DMS153 (cell line): ENCODE results near the gene OR10A3.
"Not testable (repeated sequence)": the region's sequence is repeated elsewhere in the genome, so short reads cannot be mapped to it uniquely, and the experiment has no call there.

Experiments
- DNase-seq: peaks from one replicate; lab custom pipeline; 2025; lab: John Stamatoyannopoulos, UW

OR10A3 gene, protein sequence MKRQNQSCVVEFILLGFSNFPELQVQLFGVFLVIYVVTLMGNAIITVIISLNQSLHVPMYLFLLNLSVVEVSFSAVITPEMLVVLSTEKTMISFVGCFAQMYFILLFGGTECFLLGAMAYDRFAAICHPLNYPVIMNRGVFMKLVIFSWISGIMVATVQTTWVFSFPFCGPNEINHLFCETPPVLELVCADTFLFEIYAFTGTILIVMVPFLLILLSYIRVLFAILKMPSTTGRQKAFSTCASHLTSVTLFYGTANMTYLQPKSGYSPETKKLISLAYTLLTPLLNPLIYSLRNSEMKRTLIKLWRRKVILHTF

DNA sequence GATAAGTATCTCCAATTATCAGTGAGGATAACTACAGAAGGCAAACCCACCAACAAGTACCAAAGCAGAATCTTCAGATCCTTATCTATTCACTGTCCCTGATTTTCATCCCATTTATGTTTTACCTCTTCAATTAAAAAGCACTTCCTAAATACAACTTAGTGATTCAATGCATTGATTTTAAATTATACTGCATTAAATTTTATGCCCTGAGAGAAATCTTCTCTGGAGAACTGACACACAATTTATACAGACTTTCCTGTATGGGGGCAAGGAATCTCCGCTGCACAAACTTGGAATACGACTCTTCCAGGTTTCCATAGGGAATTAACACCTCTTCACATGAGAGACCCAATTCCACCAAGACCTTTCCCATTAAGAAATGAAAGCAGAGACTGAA lies at the start of gene OR10A3:
TSS of gene OR10A3 (minus strand) at position 101 of the 400 bp plus-strand sequence. CDS start 2,188 bp downstream, outside the sequence.
- no peak for DNase-seq

DNA sequence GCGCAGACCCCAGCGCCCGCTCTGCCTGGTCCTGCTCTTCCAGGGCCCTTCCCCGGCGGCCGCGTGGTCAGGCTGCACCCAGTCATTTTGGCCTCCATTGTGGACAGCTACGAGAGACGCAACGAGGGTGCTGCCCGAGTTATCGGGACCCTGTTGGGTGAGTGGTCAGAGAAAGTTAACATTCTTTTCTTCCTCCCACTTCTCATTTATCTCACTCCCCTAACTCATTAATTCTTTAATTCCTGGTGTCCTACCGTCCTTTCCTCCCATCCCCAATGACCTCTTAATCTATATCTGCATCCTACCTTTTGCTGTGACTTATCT lies 46.0 kb upstream of the OR10A3 start:
- not testable (repeated sequence) for DNase-seq

DNA sequence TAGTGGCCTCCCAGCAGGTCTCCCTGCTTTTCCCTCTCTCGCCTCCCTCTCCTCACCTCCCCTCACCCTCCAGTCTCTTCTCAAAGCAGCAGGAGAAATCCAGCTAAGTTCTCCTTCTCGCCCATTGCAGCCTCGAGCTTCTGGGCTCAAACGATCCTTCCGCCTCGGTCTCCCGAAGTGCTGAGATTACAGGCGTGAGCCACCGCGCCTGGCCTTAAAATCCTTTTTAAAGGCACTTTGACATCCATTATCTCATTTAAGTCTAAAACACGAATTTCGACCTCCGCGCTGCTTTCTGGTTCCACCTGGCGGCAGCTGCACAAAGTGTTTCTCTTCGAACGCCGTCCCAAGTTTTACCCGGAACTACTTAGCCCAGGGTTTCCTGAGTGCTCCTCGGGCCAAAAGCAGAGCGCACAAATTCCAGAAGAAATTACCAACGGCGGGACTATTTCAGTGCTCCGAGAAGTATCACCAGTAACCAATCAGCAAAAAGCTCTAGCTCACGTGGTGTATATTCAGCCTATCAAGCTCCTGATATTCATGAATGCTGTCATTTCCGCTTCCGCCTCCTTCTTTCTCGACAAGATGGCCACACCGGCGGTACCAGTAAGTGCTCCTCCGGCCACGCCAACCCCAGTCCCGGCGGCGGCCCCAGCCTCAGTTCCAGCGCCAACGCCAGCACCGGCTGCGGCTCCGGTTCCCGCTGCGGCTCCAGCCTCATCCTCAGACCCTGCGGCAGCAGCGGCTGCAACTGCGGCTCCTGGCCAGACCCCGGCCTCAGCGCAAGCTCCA lies 45.5 kb upstream of the OR10A3 start, which contains the start of gene EIF3F:
TSS of gene EIF3F (plus strand) at position 570 of the 792 bp plus-strand sequence. CDS start at position 586, 16 bp downstream.
- peak; percentile 99 for DNase-seq

DNA sequence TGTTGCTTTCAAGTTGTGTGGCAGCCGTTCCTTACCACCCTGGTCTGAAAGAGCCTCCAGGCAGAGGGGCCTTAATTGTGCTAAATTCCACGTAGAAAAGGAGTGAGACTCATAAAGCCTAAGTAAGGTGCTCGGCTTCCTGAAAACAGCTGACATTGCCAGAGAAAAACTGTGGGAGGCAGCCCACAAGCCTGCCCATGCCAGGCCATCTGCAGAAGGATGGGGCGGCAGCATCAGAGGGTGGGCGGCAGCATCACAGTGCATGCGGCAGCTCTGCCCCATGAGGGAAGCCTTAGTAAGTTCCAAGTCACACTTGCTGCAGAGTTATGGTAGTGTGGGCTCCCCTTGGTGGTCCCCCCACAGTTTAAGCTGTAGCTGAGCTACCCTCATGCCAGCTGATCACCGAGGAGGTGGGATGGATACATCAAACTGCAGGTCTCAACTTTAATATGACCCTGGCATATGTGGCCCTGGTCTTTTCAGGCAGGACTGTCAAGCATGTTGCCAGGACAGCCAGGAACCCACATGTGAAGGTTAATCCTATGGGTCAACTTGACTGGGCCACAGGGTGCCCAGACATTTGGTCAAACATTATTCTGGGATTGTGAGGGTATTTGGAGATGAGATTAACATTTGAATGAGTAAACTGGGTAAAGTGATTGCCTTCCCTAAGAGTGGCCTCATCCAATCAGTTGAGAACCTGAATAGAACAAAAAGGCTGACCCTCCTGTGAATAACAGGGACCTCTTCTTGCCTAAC lies 42.5 kb upstream of the OR10A3 start:
- DNase-seq = no peak

DNA sequence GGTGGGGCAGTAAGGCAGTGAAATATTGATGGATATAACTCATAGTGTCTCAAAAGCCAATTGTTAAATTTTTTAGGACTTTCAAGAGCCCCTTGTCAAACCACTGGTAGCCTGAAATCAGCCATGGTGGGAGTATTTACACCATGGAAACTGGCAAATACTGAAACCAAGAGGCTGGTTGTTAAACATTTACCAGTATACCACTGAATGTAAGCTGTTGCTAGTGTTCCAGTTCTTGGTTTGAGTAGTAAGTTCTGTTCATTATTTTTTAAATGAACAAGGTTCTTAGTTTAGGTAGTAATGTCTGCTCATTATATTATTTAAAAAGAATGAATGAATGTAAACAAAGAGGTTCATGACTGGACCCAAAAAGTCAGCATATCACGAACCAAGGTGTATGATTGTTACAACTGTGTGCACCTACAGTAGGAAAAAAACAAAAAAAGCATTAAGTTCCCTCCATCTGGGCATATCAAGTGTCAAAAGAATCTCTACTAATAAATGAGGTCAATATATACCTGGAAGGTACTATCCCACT lies 41.1 kb upstream of the OR10A3 start:
- no peak for DNase-seq

DNA sequence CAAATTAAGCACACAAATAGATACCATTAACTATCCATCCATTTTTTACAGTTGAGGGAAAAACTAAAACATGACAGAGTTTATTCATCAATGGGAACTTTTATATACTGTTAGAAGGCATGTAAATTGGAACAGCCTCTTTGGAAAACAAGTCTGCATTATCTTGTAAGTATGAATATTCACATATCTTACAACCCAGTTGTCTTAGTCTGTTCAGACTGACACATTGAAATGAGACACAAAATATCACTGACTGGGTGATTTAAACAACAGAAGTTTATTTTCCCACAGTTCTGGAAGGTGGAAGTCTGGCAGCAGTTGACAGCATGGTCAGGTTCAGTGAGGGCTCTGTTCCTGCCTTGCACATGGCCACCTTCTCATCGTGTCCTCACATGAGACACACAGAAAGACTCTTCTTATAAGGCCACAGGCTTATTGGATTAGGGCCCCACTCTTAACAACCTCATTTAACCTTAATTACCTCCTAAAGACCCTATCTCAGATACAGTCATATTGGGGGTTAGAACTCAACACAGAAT lies 40.2 kb upstream of the OR10A3 start:
- no peak for DNase-seq

DNA sequence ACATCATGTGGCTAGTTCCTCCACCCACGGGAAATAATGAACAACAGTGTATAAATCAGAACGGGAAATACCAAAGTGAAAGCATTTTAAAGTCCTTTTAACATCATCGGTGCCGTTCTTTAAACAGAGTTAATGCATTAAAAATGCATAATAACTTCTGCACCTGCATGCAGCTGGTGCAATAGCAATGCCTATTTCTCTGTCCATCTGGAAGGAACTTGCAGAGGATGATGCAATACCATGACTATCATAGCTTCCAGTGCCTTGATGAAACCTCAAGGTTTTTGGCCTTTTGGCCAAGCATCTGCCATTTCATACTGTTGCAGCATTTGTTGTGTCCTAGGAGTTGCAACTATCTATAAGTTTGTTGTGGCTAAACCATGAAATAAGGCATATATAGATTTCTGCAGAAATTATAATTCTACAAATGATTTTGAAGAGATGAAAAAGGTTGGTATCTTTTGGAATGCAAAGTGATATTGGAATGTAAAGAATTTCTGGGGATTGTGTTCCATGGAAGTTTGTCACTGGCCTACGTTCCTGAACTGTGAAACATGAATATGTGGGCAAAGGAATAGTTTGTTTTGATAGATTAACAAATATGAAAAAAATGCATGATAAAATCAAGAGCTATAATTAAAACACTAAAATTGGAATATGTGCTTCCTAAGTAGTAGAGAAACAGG lies 35.9 kb upstream of the OR10A3 start:
- no peak for DNase-seq

DNA sequence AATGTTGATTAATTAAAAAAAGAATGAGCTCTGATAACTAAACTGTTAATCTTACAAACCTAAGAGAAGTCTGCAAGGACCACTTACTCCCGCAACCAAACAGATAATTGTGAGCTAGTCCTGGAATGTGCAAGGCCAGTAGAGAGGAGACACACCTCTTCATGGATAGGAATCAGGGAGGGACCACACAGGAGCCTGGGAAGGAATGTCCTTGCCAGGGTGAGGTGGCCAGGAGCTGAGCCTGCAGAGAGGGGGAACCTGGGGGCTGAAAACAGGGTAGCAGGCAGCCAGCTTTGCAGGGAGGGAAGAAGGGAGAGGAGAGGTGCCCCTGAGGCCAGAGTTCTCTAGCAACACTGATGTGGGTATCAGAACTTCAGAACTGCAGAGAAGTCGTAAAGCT lies 33.2 kb upstream of the OR10A3 start:
- DNase-seq = no peak

DNA sequence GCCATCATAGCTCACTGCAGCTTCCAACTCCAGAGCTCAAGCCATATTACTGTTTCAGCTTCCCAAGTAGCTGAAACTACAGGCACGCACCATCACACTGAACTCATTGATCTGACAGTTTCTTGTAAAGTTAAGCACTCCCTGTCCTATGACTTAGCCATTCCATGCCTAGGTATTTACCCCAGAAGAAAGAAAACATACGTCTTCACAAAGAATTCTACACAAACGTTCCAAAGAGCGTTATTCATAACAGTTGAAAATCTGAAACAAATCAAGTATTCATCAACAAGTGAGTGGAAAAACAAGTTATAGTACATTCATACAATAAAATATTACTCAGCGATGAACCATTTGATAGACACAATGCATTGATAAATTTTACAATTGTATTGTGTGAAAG lies 31.5 kb upstream of the OR10A3 start:
- DNase-seq = no peak

DNA sequence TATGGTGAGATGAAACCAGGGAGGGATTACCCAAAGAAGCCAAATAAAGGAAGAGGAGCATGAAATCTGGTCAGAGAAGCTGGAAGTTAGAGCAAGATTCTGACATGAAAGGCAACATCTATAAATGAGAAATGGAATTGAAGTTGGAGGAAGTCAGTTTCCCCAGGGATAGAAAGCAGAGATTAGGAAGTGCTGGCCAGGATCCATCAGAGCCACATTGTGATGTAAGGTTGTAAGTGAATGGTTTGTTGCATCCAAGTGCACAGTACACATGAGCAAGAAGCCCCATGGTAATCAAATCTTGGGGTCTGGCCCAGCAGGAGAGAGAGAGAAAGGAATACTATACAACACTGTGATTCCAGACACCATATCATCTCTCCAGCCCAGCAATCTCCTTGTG lies 30.3 kb upstream of the OR10A3 start:
- no peak for DNase-seq

DNA sequence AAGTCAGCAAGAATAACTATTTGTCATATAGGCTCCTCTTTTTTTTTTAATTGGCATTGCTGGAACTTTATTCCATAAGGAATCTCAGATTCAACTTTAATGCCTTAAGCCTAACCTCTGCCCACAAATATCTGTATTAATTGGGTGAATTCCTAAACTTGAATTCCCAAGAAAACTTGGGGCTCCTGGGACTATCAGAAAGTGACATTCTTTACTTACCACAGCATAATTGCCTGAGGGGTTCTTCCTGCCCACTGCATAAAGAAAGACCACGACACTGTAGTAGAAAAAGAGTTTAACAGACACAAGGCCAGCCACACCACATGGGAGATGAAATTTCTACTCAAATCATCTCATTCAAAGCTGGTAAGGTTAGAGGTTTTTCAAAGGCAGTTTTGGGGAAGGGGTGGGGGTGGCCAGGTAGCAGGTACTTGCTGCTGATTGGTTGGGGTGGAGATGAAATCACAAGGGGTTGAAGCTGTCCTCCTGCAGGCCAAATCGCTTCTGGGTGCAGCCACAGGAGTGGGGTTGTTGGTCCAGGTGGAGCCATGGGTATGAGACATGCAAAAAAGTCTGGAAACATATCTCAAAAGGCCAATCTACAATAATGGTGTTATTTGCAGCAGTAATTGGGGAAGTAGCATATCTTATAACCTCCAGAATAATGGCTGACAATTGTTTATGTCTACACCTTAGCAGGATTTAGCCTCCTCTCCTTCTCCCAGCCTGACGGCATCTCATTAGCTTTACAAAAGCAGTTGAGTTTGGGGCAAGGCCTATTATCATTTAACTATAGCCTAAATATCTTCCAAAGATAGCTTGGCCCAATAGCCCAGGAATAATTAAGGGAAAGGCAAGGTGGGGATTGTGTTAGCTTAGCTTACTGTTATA lies 28.5 kb upstream of the OR10A3 start:
- no peak for DNase-seq

DNA sequence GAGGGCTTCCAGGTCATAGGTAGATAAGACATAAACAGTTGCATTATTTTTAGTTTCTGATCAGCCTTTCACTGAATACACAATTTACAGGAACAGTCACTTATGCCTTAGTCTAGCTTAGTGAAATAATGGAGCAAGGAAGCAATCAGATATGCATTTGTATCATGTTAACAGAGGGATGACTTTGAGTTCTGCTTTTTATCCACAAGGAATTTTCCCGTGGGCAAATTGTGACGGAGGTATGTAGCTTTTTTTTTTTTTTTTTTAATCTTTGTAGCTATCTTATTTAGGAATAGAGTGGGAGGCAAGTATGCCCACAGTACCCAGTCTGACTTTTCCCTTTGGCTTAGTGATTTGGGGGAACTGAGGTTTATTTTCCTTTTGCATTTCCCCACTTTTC lies 27.2 kb upstream of the OR10A3 start:
- DNase-seq = no peak

DNA sequence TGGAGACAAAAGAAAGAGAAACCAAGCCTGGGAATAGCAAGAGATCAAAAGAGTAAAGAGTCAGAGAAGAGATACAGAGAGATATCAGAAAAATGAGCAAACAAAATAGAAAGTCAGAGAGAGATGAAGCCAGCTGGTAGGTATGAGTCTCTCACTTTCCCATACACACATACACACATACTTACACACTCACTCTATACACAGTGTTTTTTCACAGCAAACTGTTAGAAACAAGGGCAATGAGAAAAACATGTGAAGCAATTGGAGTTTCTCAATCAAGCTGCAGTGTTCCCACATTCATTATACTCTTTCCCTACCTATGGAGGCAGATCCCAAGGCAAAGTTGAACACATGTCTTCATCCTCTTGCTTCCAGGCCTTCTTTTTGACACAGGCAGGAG lies 26.3 kb upstream of the OR10A3 start:
- DNase-seq = no peak

DNA sequence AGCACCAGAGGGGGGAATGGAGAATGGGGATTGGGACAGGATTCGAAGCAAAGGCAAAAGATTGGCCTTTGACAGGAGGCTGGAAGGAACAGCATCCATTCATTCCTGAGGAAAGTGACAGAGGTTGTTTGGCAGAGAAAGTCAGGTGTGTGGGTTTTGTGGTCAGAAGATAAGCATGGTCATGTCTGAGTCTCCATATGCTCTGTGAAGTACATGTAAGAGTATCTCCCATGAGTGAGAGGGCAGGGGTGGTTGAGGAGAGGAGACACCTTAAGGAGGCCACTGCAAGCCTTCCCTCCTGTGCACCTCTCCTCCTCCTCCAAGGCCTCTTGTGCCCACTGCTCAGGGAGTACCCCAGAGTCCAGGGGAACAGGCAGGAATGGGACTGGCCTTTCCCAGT lies 25.6 kb upstream of the OR10A3 start:
- DNase-seq = no peak

DNA sequence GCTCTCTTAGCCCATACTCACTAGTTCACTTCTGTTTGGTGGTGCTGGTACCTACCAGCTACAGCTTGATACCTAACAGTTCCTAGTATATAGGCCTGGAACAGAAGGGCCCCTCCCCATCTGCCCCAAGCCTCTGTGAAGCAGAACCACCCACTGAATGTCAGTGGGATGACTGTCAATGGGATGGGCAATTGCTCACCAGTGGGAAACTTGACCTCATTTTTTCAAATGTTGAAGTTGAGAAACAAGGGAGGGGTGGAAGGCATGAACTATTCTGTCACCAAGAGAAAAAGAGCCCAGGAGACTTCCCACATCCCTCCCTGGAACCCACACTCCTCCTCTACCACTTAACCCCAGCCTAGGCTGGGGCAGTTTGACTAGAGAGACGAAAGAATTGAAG lies 23.9 kb upstream of the OR10A3 start, which contains the start of gene NLRP10:
TSS of gene NLRP10 (minus strand) at position 62 of the 400 bp plus-strand sequence. CDS start 1,952 bp downstream, outside the sequence.
- DNase-seq = no peak

DNA sequence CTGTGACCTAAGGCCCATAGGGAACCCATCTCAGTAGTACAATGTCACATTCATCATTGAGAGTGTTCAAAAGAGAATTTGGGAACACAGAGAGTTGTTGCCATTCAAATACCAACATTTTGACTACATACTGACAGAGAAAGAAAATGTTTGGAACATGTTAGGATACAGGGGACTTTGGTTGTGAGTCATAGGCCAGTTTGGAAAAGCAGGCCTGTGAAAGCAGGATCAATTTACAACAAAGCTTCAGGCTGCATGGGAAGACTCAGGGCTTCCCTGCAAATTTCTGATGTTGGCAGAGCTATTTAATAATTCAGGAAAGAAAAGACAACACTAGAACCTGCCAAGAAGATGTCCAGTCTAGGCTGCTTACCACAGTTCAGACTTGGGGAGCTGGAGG lies 23.4 kb upstream of the OR10A3 start:
- DNase-seq = no peak

DNA sequence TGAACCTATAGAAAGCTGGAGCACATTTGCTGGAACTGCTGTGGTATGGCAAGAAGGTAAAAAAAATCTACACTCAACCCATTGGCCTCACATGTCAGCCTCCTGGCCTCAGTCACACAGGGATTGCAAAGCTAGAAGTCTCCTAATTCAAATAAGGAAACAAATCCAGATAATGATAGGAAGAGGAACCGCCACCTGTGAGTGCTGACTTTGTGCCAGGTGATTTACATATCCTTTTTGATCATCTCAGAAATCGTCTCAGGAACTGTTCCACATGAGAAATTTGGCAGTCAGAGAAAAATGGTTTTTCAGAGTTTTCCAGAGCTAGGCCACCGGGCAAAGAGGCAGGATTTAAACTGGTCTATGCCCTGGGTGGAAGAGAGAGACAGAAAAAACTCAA lies 22.8 kb upstream of the OR10A3 start:
- no peak for DNase-seq

DNA sequence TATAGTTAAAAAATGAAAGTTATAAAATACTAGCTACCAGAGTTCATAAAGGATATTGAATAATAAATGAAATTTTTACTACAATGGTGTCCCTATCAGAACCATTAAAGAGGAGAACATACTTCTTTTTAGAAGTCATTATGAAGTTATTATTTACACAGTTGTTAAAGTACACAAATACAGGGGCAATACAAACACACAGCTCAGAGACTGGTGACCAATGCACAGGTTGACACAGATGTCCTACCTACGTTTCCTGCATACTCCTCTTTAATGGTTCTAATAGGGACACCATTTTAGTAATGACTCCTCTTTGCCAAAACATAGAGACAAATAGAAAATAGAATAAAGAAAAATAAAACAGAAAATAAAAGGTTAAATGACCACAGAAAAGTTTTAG lies 13.7 kb upstream of the OR10A3 start:
- no peak for DNase-seq

DNA sequence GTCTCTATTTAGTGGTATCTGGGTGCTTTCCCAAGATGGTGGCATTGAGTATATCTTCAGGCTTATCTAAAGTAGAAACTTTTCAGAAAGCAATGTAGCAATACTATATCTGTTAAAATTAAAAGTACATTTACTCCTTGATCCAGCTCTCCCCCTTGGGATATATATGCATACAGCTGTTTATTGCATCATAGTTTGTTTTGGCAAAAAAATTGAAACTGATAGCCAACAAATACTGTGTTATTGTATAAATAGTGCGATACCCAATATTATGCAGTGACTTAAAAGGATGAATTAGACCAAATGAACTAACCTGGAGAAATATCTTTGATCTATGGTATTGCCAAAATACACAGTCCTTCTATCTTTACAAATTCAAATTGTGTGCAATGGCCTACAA lies 8.4 kb upstream of the OR10A3 start:
- no peak for DNase-seq

DNA sequence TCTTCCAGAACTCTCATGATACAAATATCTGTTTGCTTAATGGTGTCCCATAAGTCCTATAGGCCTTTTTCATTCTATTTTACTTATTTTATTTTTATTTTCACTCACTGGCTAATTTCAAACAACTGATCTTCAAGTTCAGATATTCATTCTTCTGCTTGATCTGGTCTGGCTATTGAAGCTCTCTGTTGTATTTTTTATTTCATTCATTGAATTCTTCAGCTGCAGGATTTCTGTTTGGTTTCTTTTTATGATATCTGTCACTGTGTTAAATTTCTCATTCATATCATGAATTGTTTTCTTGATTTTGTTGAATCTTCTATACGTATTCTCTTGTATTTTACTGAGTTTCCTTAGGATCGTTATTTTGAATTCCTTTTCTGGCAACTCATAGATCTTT lies 2.6 kb upstream of the OR10A3 start:
- no peak for DNase-seq

DNA sequence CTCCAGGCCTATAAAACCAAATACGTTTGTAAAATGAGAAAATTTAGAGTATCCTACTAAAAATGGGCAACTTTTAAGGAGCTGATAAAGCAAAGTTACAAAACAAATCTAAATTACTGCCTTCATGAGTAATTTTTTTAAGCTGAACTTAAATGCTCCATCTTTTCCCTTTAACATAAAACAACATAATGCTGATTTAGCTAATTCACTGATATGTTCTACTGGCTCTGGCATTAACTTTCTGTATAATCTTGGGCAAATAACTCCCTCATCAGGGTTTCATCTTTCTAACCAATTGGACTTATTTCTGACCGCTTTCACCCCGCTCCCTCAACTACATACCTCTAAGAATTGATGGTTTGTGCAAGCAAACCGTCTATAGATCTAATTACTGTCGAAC lies 362 bp downstream of the OR10A3 start:
- DNase-seq = no peak
